D721Med (cell line): Measurements from ENCODE around the gene TRNP1.

Source experiments
- DNase-seq: peaks from one replicate; pipeline ENCODE4 v3.0.0; 2011; ENCODE audit warnings: low spot score; ENCODE audit not compliant: insufficient read length
- FAIRE-seq: peaks from 2 replicates; lab custom pipeline; 2011; peaks lifted over from hg19 to GRCh38; lab: Jason Lieb, UNC
- CTCF ChIP-seq: IDR thresholded peaks from 2 replicates; pipeline ENCODE4 v1.5.1; 2012; ENCODE audit warnings: mild to moderate bottlenecking, control low read depth; ENCODE audit not compliant: insufficient read depth; ENCODE audit errors: missing control alignments

TRNP1 gene

DNA sequence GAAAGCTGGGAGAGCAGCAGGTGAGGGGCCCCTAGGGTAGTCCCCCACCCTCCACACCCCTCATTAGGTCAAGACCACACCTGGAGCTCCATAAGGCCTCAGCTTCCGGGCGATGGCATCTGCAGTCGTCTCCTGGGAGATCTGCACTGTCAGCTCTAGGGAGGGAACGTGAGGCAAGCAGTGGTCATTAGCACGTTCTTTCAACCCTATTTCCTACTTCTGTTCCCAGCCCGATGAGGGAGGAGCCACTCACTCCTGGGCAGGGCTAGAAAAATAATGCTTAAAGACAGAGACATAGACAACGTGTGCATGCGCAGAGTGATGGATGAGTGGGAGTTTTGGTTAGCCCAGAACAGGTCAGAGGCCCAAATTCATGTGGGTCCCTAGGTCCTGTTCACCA is 42.9 kb upstream of the TRNP1 start:
- no peak for FAIRE-seq
- TF ChIP-seq CTCF: no peak
- DNase-seq: no peak

DNA sequence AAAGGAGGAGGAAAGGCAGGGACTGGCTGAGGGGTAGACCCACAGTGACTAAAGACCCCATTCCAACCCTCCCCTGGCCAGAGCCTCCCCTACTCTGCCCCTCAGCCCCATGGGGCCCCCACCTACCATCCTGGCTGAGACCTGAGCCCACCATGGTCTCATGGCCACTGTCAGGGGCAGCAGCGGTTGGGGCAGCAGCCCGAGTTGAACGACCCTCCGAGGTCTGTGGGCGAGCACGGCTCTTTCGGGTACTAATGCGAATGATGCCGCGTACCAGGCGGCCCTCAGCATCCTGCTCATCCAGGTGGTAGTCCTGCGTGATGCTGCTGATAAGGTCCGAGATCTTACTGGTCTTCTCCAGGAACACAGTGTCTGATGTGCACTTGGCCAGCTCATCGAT is 42.3 kb upstream of the TRNP1 start:
- no peak for TF ChIP-seq CTCF
- FAIRE-seq (no peak), DNase-seq (no peak)

DNA sequence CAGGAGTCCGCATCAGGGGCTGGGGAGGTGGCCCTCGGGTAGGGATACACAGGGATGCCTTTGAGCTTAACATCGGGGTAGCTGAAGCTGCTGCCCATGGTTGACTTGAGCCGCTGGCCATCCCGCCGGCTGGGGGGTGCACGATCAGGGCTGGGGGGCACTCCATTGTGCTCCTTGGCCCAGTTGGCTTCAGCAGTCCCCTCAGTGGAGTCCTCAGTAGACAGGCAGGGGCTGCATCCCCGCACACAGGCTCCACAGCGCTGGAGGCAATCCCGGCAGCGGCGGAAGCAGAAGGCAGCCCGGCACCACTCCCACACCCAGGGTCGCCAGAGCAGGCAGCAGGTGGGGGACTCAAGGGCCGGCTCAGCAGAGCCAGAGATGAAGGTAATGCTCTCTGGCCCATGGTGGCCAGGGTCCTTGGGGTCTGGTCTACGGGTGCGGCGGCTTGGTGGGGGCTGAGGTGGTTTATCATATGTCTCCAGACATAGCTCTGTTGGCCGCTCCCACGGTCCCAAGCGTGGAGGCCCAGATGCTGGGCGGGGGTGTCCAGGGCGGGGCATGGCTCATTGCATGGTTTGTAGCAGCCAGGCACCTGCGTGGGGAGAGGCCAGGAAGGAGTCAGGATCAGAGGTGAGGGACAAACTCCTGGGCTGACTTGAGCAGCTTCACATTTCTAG is 41.5 kb upstream of the TRNP1 start:
- FAIRE-seq (no peak), DNase-seq (no peak)
- no peak for TF ChIP-seq CTCF

GRCh38 chr1:26953374-26953773 is 40.1 kb upstream of the TRNP1 start:
- TF ChIP-seq CTCF: no peak
- DNase-seq (no peak), FAIRE-seq (no peak)

DNA sequence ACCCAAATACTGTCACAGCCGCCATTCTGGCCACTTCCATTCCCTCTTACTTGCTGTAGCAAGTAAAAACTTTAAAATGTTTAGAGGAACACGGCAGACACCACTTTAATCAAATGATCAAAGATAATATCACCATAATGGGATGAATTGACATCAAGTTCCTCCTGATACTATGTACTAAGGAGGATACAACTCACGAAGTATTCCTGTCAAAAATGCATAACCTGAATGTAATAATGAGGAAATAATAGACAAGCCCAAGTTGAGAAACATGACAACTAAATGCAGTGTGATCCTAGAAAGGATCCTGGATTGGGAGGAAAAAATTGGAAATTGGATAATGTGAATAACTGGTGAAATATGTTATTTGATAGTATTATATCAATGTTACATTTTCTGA is 37.2 kb upstream of the TRNP1 start:
- no peak for TF ChIP-seq CTCF
- FAIRE-seq (no peak), DNase-seq (no peak)

DNA sequence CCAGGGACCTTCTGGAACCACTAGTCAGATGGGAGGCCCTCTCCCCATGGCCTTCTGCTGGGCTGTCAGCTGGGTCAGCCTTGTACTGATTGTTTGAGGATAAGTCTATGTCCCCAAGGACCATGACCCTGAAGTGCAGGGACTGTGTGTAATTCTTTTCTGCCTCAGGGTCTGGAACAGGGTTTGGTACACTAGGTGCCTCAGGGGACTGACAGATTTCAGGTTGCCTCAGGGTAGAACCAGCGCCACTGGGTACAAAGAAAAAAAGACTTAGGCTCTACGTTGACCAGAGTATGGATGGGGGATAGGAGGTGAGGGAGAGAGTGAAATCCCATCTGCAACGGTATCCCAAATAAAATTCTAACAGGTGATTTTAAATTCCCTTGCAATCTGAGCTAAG is 36.2 kb upstream of the TRNP1 start:
- FAIRE-seq (no peak), DNase-seq (no peak)
- no peak for TF ChIP-seq CTCF

- TF ChIP-seq CTCF: no peak
- DNase-seq: no peak
- no peak for FAIRE-seq
Observed at GRCh38 chr1:26959270-26959669, 34.2 kb upstream of the TRNP1 start.
